Measurements from ENCODE around the gene CPT1B.
A peak's percentile ranks its signal among the peaks of the same experiment; 100 is the strongest.
"Not testable (repeated sequence)": the region's sequence is repeated elsewhere in the genome, so short reads cannot be mapped to it uniquely, and the experiment has no call there.

CPT1B gene

DNA sequence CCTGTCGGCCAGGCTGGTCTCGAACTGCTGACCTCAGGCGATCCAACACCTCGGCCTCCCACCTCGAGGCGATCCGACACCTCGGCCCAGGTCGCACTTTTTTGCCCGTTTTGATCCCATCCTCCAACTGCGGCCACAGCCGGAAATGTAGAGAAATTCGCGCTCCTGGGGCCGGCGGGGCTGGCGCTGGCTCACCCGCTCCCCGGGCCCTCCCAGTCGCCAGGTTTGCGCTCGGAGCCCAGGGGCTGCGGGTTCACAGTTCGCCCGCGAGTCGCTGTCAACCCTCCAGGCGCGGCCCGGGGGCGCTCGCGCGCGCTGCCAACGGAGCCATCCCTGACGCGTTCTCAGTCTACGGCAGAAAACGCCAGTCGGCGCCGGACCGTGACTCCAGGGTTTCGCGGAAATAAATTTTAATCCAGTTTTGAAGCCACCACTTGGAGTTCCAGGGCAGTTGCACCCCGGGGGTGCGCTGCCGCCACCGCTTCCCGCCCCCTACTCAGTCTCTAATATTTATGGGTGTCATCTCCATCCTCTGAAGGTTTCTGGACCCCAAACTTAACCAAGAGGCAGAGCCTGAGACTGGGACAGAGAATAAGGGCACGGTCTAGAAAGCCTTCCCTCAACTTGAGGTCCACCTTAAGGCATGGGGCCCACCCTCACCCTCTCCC lies 34.0 kb downstream of the CPT1B start:
- TF ChIP-seq, protein P1, sequence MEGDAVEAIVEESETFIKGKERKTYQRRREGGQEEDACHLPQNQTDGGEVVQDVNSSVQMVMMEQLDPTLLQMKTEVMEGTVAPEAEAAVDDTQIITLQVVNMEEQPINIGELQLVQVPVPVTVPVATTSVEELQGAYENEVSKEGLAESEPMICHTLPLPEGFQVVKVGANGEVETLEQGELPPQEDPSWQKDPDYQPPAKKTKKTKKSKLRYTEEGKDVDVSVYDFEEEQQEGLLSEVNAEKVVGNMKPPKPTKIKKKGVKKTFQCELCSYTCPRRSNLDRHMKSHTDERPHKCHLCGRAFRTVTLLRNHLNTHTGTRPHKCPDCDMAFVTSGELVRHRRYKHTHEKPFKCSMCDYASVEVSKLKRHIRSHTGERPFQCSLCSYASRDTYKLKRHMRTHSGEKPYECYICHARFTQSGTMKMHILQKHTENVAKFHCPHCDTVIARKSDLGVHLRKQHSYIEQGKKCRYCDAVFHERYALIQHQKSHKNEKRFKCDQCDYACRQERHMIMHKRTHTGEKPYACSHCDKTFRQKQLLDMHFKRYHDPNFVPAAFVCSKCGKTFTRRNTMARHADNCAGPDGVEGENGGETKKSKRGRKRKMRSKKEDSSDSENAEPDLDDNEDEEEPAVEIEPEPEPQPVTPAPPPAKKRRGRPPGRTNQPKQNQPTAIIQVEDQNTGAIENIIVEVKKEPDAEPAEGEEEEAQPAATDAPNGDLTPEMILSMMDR (conservative IDR thresholded peaks at IDR 0.05; ENCODE audit: low read depth, low read length), result peak; percentile 61
- H3K4me3 ChIP-seq (ENCODE audit: low read depth, low read length), result peak overlapping the region; percentile 44
- peak; percentile 65 for DNase-seq (ENCODE audit: low read depth)

DNA sequence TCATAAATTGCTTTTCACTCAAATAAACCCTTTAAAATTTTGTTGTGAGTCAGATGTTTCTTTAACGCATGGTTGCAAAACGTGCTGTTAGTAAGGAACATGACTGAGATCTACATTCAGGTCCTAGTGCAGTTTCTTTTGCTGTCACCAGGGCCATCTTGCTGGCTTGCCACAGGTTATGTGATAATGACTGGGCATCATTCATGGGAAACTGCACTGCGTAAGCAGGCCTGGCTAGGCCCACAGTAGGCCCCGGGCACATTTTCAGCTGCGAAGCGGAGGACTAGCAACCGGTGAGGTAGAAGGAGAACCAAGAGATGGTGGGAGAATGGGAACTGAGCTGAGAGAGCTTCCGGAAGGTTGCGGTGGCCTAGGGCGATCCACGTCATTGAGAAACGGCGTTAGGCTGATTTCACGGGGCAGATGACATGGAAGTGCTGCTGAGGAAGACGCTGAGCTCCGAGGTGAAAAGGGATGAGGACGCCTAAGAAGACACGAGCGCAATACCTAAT lies 35.8 kb downstream of the CPT1B start:
- H3K4me3 ChIP-seq (ENCODE audit: low read depth, low read length), result no peak overlapping the region
- peak; percentile 42 for DNase-seq (ENCODE audit: low read depth)
- TF ChIP-seq, protein P1 (conservative IDR thresholded peaks at IDR 0.05; ENCODE audit: low read depth, low read length), result peak; percentile 6

DNA sequence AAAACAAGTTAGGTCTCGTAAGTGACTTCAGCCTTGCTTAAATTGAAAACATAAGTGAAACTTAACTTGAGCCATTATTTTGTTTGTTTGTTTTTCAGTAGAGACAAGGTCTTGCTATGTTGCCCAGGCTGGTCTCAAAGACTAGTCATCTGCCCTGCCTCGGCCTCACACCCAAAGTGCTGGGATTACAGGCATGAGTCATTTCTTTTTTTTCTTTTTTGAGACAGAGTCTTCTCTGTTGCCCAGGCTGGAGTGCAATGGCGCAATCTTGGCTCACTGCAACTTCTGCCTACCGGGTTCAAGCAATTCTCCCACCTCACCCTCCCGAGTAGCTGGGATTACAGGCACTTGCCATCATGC lies 36.6 kb downstream of the CPT1B start:
- H3K4me3 ChIP-seq (ENCODE audit: low read depth, low read length), result not testable (repeated sequence)
- peak; percentile 86 for DNase-seq (ENCODE audit: low read depth)

DNA sequence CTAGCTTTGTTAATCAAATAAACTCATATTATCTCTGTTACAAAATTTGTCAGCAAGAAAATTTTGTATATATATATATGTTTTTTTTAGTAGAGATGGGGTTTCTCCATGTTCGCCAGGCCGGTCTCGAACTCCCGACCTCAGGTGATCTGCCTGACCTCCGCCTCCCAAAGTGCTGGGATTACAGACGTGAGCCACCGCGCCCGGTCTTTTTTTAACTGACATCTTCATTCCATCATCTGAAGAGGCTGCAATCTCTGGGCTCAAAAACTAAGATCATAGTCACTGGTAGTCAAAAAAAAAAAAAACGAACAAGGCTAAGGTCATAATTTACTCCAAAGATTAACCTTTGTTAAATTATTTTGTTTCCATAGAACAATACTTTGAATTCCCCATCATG lies 37.8 kb downstream of the CPT1B start:
- no peak overlapping the region for H3K4me3 ChIP-seq (ENCODE audit: low read depth, low read length)
- TF ChIP-seq, protein P1 (conservative IDR thresholded peaks at IDR 0.05; ENCODE audit: low read depth, low read length), result no peak
- no peak for DNase-seq (ENCODE audit: low read depth)

DNA sequence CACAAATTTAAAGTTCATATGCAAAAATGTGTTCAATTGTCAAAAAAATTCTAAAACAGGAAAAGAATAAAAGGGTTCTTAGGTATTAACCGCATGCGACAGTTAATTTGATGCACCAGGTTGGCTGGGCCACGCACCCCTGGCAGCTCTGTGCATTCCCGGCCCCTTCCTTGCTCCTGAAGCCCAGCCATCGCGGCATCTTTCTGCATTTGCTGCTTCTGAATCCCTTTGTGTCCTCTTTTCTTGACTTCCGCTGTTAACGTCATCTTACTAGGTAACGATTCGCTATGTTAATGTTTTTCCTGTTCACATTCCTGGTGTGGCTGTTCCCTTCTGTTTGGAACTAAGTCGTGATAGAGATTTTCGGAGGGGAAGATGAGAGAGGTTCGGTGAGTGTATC lies 40.5 kb downstream of the CPT1B start:
- no peak overlapping the region for H3K4me3 ChIP-seq (ENCODE audit: low read depth, low read length)
- TF ChIP-seq, protein P1 (conservative IDR thresholded peaks at IDR 0.05; ENCODE audit: low read depth, low read length), result no peak
- no peak for DNase-seq (ENCODE audit: low read depth)

DNA sequence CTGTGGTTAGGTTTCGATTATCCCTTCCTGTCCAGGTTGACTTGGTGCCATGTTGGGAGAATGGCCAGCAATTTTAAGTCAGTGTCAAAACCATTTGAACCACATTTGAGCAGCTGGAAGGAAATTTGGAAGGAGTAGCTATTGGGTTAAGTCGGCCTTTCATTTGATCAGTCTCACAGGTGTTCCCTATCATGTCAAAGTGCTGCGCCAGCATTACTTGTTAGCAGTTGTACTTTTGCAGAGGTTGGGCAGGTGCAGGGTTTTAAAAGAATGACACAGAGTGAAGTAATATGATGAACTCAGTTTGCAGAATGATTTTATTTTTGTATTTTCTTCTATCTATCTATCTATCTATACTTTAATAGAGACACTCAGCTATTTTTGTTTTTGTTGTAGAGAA lies 42.0 kb downstream of the CPT1B start:
- H3K4me3 ChIP-seq (ENCODE audit: low read depth, low read length), result no peak overlapping the region
- TF ChIP-seq, protein P1 (conservative IDR thresholded peaks at IDR 0.05; ENCODE audit: low read depth, low read length), result no peak
- no peak for DNase-seq (ENCODE audit: low read depth)

DNA sequence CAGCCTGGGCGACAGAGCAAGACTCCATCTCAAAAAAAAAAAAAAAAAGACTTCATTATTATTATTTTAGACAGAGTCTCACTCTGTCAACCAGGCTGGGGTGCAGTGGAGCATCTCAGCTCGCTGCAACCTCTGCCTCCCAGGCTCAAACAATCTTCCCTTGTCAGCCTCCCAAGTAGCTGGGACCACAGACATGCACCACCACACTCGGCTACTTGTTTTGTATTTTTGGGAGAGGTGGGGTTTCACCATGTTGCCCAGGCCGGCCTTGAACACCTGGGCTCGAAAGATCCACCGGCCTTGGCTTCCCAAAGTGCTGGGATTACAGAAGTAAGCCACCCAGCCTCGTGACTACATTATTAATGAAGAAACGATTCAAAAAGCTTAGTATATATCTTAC lies 43.1 kb downstream of the CPT1B start:
- DNase-seq (ENCODE audit: low read depth), result no peak
- H3K4me3 ChIP-seq (ENCODE audit: low read depth, low read length), result no peak overlapping the region
- TF ChIP-seq, protein P1 (conservative IDR thresholded peaks at IDR 0.05; ENCODE audit: low read depth, low read length), result no peak

DNA sequence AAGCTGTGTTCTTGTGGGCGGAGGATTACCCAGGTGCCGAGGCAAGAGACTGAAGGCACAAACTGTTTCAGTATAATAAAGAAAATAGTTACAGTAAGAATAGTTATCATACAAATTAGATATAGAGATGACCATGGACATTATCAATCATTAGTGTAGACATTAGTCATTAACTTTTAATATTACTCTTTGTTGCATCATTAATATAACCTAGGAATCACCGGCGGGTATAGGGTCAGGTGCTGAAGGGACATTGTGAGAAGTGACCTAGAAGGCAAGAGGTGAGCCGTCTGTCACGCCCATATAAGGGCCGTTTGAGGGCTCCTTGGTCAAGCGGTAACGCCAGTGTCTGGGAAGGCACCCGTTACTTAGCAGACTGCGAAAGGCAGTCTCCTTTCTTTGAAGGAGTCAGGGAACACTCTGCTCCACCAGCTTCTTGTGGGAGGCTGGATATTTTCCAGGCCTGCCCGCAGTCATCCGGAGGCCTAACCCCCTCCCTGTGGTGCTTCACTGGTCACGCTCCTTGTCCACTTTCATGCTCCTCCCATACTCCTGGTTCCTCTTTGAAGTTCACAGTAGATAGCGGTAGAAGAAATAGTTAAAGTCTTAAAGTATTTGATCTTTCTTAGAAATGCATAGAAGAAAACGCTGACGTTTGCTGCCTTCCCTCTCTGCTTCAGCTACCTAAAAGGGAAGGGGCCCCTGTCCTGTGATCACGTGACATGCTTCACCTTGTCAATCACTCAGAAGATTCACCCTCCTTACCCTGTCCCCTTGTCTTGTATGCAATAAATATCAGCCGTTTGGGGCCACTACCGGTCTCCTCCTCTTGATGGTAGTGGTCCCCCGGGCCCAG lies 44.1 kb downstream of the CPT1B start:
- DNase-seq (ENCODE audit: low read depth), result peak; percentile 76

More for the DNA sequence above, 44.1 kb downstream of the CPT1B start:
- H3K4me3 ChIP-seq (ENCODE audit: low read depth, low read length), result not testable (repeated sequence)
